Skeletal muscle satellite cell (primary cell): ENCODE measurements around the gene EBF3.

Source experiments
- H3K27me3 ChIP-seq: 2 replicates; pipeline ENCODE4 v1.7.0; 2013; ENCODE audit warnings: low read length; ENCODE audit not compliant: control insufficient read depth, insufficient read depth
- H3K36me3 ChIP-seq: 2 replicates; pipeline ENCODE4 v1.7.0; 2013; ENCODE audit warnings: mild to moderate bottlenecking, control low read depth, low read length; ENCODE audit not compliant: insufficient read depth
- H3K4me1 ChIP-seq: 2 replicates; pipeline ENCODE4 v1.7.0; 2013; ENCODE audit warnings: low read length; ENCODE audit not compliant: control insufficient read depth, insufficient read depth
- H3K4me2 ChIP-seq: 2 replicates; pipeline ENCODE4 v1.7.0; 2013; ENCODE audit warnings: mild to moderate bottlenecking, low read length
- H3K4me3 ChIP-seq: 2 replicates; pipeline ENCODE4 v1.7.0; 2013; ENCODE audit warnings: low read length
- H3K9ac ChIP-seq: 2 replicates; pipeline ENCODE4 v1.7.0; 2013; ENCODE audit warnings: mild to moderate bottlenecking, low read depth, low read length, moderate library complexity
- H3K9me3 ChIP-seq: replicated peaks from 2 replicates; pipeline ENCODE4 v1.7.0; 2013; ENCODE audit warnings: mild to moderate bottlenecking, control low read depth, low read length

Gene EBF3

DNA sequence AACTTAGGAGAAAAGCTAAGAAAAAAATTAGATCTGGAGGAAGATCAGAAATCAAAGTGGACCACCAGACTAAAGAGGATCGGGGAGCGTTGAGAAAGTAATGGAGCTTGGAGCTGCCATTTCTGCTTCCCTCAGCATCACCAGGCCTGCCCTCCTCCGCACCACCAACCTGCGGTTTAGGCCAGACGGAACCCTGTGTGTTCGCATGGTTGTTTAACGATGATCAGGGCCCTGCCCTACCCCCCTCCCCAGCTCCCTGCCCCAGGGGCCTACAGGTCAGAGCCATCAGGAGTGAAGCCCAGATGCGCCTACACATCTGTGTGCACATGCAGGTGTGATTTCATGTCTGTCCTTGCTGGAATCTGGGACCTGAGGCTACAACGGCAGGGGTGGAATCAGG, 45.7 kb downstream of the EBF3 start:
- peaks cover 3% of the 10 kb centered on the region for H3K36me3 ChIP-seq
- no peaks in the 10 kb centered on the region for H3K27me3 ChIP-seq
- H3K4me2 ChIP-seq: no peak overlapping the region
- no peak overlapping the region for H3K4me3 ChIP-seq
- H3K9ac ChIP-seq: no peak overlapping the region
- no peaks in the 10 kb centered on the region for H3K9me3 ChIP-seq
- H3K4me1 ChIP-seq: no peaks in the 10 kb centered on the region

DNA sequence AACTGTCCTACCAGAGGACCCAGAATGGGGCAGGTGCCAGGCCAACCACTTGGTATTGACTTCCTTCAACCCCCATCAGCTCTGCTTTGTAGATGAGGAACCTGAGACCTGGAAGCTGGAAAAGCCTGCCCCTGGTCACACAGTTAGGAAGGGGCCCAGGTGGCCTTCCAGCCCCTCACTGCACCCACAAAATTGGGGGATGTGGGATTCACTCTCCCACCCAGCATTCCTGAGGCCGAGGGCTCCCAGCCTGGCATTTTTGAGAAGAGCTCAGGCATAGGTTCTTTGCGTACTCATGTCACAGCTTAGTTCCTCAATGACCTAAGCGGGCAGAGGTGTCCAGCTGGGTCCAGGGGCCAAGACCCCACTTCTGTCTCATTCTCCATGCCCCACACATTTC, 46.1 kb downstream of the EBF3 start:
- Histone ChIP-seq H3K9me3 (no peaks in the 10 kb centered on the region), H3K36me3 (peaks cover 3% of the 10 kb centered on the region), H3K4me1 (no peaks in the 10 kb centered on the region)

GRCh38 chr10:129916506-129916995, 47.5 kb downstream of the EBF3 start:
- Histone ChIP-seq H3K9me3 (no peaks in the 10 kb centered on the region), H3K36me3 (peaks cover 3% of the 10 kb centered on the region), H3K9ac (no peak overlapping the region), H3K4me3 (no peak overlapping the region), H3K27me3 (no peaks in the 10 kb centered on the region), H3K4me2 (no peak overlapping the region), H3K4me1 (no peaks in the 10 kb centered on the region)

More for the DNA sequence above, 46.1 kb downstream of the EBF3 start:
- H3K4me2 ChIP-seq: no peak overlapping the region
- no peak overlapping the region for H3K9ac ChIP-seq
- H3K4me3 ChIP-seq: no peak overlapping the region
- H3K27me3 ChIP-seq: no peaks in the 10 kb centered on the region

DNA sequence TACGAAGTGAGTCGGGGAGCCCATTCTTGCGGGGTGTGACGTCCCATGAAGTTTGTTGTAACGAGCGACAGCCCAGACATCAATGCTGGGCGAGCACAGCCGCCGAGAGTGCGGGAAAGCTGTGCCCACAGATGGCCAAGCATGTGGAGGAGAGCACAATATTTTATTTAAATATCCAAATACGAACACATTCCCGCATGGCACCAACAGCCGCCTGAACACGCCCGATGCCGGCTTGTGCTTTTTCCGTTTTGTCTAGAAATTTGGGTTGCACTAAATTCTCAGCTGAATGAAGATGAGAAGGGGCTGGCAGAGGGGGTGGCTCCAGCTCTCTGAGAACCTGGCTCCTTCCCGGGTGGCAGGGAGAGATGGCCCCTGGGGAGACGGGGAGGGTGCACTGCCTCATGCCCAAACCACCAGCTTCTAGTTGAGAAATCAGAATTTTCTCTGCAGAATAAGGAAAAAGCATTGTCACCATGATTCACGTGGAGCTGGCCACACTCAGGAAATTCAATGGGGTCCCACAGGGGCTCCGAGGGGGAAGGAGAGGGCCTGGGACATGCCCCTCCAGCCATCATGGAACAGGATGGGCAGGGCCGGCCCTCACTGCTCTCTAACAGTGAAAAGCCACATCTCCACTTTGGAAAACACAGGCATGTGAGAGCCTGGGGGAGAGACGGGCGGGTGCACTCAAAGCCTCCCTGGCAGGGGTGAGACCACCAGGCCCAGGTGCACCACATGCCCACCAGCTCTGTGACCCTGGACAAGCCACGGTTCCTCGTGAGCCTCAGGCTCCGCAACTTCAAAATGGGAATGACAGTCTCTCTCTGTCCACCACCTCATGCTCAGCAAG, 48.3 kb downstream of the EBF3 start:
- Histone ChIP-seq H3K36me3 (peaks cover 3% of the 10 kb centered on the region), H3K9ac (no peak overlapping the region), H3K4me3 (no peak overlapping the region), H3K27me3 (no peaks in the 10 kb centered on the region), H3K4me2 (no peak overlapping the region), H3K4me1 (no peaks in the 10 kb centered on the region), H3K9me3 (no peaks in the 10 kb centered on the region)

DNA sequence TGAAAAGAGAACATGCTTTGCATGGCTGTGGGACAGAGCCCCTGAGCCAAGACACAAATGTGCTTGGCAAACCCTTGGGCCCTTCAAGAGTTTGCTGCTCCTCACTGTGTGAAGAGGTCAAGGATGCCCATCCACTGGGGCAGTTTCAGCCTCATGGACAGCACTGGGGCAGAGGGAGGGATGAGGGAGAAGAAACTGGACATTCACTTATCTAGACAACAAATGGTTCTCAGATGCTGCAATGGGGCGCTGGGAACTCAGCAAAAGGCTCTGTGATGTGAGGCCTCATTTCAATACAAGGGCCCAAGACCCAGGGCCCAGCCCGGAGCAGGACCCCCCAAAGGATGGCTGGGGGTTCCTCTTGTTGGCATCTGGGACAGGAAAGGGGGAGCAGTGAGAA, 49.1 kb downstream of the EBF3 start:
- no peak overlapping the region for H3K4me3 ChIP-seq
- no peaks in the 10 kb centered on the region for H3K9me3 ChIP-seq
- H3K27me3 ChIP-seq: no peaks in the 10 kb centered on the region
- H3K4me2 ChIP-seq: no peak overlapping the region
- peaks cover 3% of the 10 kb centered on the region for H3K36me3 ChIP-seq
- no peak overlapping the region for H3K9ac ChIP-seq
- no peaks in the 10 kb centered on the region for H3K4me1 ChIP-seq

- H3K9ac ChIP-seq: no peak overlapping the region
- no peaks in the 10 kb centered on the region for H3K4me1 ChIP-seq
- peaks cover 3% of the 10 kb centered on the region for H3K36me3 ChIP-seq
- H3K27me3 ChIP-seq: no peaks in the 10 kb centered on the region
- H3K4me2 ChIP-seq: no peak overlapping the region
- H3K9me3 ChIP-seq: no peaks in the 10 kb centered on the region
- H3K4me3 ChIP-seq: no peak overlapping the region
These were observed 49.8 kb downstream of the EBF3 start for GRCh38 chr10:129914153-129914855.

DNA sequence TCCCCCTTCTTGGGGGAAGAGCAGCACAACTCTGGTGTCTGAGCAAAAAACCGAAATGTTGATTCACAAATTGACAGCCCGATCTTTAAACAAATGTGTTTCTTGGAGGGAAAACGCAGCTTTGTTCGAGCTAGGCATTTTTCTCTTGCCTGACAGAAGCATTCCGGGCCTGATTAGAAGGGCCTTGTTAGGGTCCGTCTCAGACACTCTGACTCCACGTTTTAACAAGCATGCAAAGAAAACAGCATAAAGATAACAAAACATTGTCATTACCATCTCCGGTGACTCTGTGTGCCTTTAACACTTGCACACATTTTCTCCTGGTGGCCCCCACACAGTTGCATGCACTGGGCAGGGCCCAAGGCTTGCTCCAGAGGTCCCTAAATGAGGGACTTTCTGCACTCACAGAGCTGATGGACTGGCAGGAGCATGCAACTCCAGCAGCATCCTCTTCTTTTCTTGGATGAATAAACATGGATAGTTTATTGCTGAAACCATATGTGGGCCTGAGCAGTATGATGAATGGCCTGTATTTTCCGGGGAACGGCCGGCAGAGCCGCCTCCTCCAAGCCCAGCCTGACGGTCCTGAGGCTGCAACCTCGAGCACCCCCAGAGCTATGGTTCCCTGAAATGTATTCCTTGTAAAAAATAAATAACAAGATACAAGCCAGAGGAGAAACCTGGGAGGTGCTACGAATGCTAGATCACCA, 50.9 kb downstream of the EBF3 start:
- H3K4me3 ChIP-seq: no peak overlapping the region
- no peaks in the 10 kb centered on the region for H3K27me3 ChIP-seq
- H3K36me3 ChIP-seq: peaks cover 3% of the 10 kb centered on the region
- H3K4me2 ChIP-seq: no peak overlapping the region
- H3K4me1 ChIP-seq: no peaks in the 10 kb centered on the region
- H3K9me3 ChIP-seq: no peaks in the 10 kb centered on the region
- no peak overlapping the region for H3K9ac ChIP-seq

DNA sequence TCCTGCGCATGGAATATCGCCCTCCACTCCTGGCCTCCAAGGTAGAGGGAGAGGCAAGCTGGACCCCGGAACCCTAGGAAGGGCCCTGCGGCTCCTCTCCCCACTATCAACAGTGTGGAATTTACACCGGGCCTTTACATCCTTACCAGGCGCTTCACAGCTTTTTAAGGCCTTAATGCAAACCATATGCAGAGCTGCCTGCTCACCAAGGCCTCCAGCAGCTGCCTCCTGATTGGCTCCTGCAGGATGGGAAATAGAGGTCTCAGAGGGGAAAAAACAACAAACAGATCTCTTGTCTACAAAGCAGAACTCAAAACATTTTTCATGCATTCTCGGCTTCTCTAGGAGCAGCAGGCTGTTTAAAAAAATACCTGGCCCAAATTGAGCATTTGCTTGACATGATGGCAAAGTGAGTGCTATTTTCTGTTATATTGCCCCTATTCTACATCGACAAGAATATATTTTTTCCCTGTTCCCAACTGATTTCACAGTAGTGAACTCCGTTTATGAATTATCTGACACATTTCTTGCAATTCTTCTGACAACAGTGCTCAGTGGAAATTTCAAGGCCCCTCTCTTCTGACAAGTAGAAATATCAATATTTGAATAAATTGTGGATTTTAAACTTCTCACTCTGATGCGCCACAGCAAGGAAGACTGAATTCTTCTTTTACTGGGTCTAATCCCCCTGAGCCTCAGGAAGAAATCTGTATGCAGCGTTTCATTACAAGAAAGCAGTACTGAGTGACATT, 51.7 kb downstream of the EBF3 start:
- peaks cover 3% of the 10 kb centered on the region for H3K36me3 ChIP-seq
- no peak overlapping the region for H3K4me2 ChIP-seq
- H3K9ac ChIP-seq: no peak overlapping the region
- H3K4me1 ChIP-seq: no peaks in the 10 kb centered on the region
- no peaks in the 10 kb centered on the region for H3K27me3 ChIP-seq
- no peak overlapping the region for H3K4me3 ChIP-seq
- no peaks in the 10 kb centered on the region for H3K9me3 ChIP-seq

DNA sequence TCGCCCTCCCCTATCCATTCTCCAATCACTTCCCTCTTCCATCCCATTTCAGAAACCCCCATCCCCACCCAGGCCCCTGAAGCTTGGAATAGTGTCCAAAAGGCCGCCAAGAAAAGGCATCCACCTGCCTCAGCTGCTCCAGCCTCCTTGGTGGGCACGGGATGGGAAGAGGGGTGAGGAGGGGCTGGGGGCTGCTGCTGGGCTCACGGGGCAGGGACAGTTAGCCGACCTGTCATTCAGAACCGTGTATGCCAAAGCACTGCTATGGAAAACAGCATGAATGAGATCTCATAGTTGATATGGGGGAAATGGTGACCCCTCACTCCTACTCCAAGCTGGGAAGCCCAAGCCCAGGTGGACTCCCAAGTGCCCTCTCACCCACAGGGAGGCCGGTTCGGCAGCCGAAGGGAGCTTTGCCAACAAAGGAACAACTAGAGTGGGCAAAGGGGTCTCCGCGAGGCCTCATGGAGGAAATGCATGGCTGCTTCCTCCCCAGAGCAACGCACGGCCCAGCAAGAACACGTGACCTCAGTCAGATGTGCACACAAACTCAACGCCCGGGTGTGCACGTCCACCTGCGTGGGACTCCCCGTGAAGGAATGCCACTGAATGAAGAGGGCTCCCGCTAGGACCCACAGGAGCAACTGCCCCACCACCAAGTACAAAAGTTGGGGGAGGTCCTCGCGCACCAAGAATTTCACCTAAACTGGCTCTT, 52.5 kb downstream of the EBF3 start:
- Histone ChIP-seq H3K27me3 (no peaks in the 10 kb centered on the region), H3K4me3 (no peak overlapping the region), H3K4me1 (no peaks in the 10 kb centered on the region), H3K4me2 (no peak overlapping the region), H3K36me3 (peaks cover 3% of the 10 kb centered on the region), H3K9ac (no peak overlapping the region), H3K9me3 (no peaks in the 10 kb centered on the region)

DNA sequence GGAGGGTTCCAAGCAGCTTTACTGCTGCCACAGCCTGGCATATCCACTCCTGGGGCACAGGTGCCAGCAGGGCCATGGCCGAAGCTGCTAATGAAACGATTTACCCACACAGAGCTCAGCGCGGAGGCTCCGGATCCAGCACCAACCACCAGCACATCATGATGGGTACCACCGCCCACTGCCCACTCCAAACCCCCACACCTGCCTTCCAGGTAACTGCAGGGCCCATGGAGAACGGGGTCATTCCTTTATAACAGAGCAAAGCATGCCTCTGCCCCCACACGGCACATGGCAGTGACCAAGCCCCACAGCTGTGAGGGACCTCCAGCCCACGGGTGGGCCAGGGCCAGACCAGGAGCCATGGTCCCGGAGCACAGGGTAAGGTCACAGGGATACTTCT, 53.2 kb downstream of the EBF3 start:
- no peaks in the 10 kb centered on the region for H3K9me3 ChIP-seq
- H3K4me1 ChIP-seq: no peaks in the 10 kb centered on the region
- H3K36me3 ChIP-seq: peaks cover 3% of the 10 kb centered on the region
- no peak overlapping the region for H3K4me3 ChIP-seq
- H3K9ac ChIP-seq: no peak overlapping the region
- no peaks in the 10 kb centered on the region for H3K27me3 ChIP-seq
- H3K4me2 ChIP-seq: no peak overlapping the region
